PC-3 (cell line): ENCODE results near the gene STXBP3. TPM values are rescaled to one million over a fixed set of nuclear protein-coding genes. Genes with fewer than 3 reads are reported as not detected.

Source experiments
- ATAC-seq: fragments of 200-7000 bp; cut with Tn5 transposase; 2 replicates; pipeline ENCODE4 v1.9.1; 2020; ENCODE audit warnings: mild to moderate bottlenecking, moderate library complexity
- BruUV-seq: library from RNA; stranded (reverse); fragments of 400-500 nt; replicated peaks from 2 replicates; lab custom pipeline; 2021; lab: Mats Ljungman, UMichigan
- CTCF ChIA-PET: fragments of 300-600 bp; sonication (Branson Sonifier 250); formaldehyde crosslinking; loops from one replicate; lab custom pipeline; 2022; ENCODE audit warnings: antibody characterized with exemption; lab: Charles Lee
- POLR2A ChIA-PET: fragments of 300-600 bp; sonication (Branson Sonifier 250); formaldehyde crosslinking; loops from one replicate; lab custom pipeline; 2022; ENCODE audit warnings: antibody characterized with exemption; ENCODE audit not compliant: unreplicated experiment; lab: Charles Lee
- DNase-seq: peaks from one replicate; pipeline ENCODE4 v3.0.0-alpha.2; 2015
- H2AFZ ChIP-seq: fragments of 300-600 bp; sonication (generic); 2 replicates; pipeline ENCODE4 v1.6.0; 2016; ENCODE audit warnings: antibody characterized with exemption, low read length
- H3F3A ChIP-seq: fragments of 300-600 bp; sonication (generic); one replicate; pipeline ENCODE4 v1.6.0; 2017; ENCODE audit warnings: antibody characterized with exemption, low read length, control low read depth, mild to moderate bottlenecking; ENCODE audit not compliant: unreplicated experiment
- H3K27ac ChIP-seq: fragments of 300-600 bp; sonication (generic); 2 replicates; pipeline ENCODE4 v1.5.1; 2016; ENCODE audit warnings: mild to moderate bottlenecking, low read length
- H3K27me3 ChIP-seq: fragments of 300-600 bp; sonication (generic); 2 replicates; pipeline ENCODE4 v1.6.1; 2016; ENCODE audit warnings: low read length, mixed read lengths
- H3K36me3 ChIP-seq: fragments of 300-600 bp; sonication (generic); 2 replicates; pipeline ENCODE4 v1.6.1; 2016; ENCODE audit warnings: low read depth, mixed run types, low read length, mixed read lengths
- H3K4me1 ChIP-seq: fragments of 300-600 bp; sonication (generic); 2 replicates; pipeline ENCODE4 v1.5.1; 2016; ENCODE audit warnings: low read length; ENCODE audit not compliant: insufficient read depth
- H3K4me2 ChIP-seq: fragments of 300-600 bp; sonication (generic); 2 replicates; pipeline ENCODE4 v1.6.0; 2016; ENCODE audit warnings: low read length
- H3K4me3 ChIP-seq: fragments of 300-600 bp; sonication (generic); 2 replicates; pipeline ENCODE4 v1.5.1; 2016; ENCODE audit warnings: mild to moderate bottlenecking, low read length, mixed read lengths
- H3K79me2 ChIP-seq: fragments of 300-600 bp; sonication (generic); 2 replicates; pipeline ENCODE4 v1.6.1; 2017; ENCODE audit warnings: low read length, mixed read lengths
- H3K9ac ChIP-seq: fragments of 300-600 bp; sonication (generic); 2 replicates; pipeline ENCODE4 v1.6.0; 2016; ENCODE audit warnings: mild to moderate bottlenecking, low read length
- H3K9me2 ChIP-seq: fragments of 300-600 bp; sonication (generic); replicated peaks from 2 replicates; pipeline ENCODE4 v1.6.1; 2016; ENCODE audit warnings: mixed run types, low read length, mixed read lengths
- H3K9me3 ChIP-seq: fragments of 300-600 bp; sonication (generic); 2 replicates; pipeline ENCODE4 v1.6.1; 2016; ENCODE audit warnings: low read length, mixed read lengths
- H4K20me1 ChIP-seq: fragments of 300-600 bp; sonication (generic); 2 replicates; pipeline ENCODE4 v1.6.1; 2016; ENCODE audit warnings: low read length, mixed read lengths
- EZH2 ChIP-seq: fragments of 300-600 bp; sonication (generic); IDR thresholded peaks from one replicate; pipeline ENCODE4 v1.6.1; 2017; ENCODE audit warnings: antibody characterized with exemption, mild to moderate bottlenecking, low read length; ENCODE audit not compliant: unreplicated experiment
- EZH2phosphoT487 ChIP-seq: fragments of 300-600 bp; sonication (generic); IDR thresholded peaks from 2 replicates; pipeline ENCODE4 v1.6.1; 2018; ENCODE audit warnings: mild to moderate bottlenecking, antibody characterized with exemption, low read length, borderline replicate concordance
- intact Hi-C: fragments of 100-400 bp; cut with micrococcal nuclease; formaldehyde crosslinking; loops from 2 replicates; pipeline ENCODE4 v1.9.0; 2023
- total RNA-seq: library from RNA; depleted of rRNA; stranded (reverse); fragments of >200 nt; gene quantifications from 2 replicates; pipeline ENCODE4 v1.2.3, GENCODE V29; 2014
- TF ChIP-seq, protein P1 (sequence below): fragments of 300-600 bp; sonication (generic); conservative IDR thresholded peaks from 2 replicates; pipeline ENCODE4 v1.5.1; 2017; ENCODE audit warnings: antibody characterized with exemption, low read depth, mild to moderate bottlenecking, low read length

The STXBP3 gene
- total RNA-seq, 1 experiment from 2014 or later, result 17.2 TPM

DNA sequence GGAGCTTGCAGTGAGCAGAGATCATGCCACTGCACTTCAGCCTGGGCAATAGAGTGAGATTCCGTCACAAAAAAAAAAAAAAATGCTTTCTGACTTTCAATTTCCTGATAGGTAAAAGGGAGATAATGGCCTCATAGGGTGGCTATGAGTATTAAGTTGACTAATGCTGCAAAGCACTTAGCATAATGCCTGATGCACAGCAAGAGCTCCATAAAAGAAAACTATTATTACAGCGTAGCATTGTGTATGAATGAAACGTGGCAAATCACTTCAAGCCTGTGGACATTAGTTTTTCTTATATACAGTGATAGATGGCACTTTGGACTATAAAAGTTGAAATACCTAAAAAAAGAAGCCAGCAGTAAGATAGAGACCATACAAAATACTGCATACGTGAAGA is 17.0 kb upstream of the STXBP3 start:
- no peaks in the 10 kb centered on the region for H3K4me1 ChIP-seq
- ChIA-PET POLR2A (no interaction called here), CTCF (no interaction called here)
- DNase-seq (no peak), ATAC-seq (no peak)
- no peak overlapping the region for H3K9ac ChIP-seq
- H4K20me1 ChIP-seq, result no peaks in the 10 kb centered on the region
- no peaks in the 10 kb centered on the region for H3K79me2 ChIP-seq
- no peaks in the 10 kb centered on the region for H3K36me3 ChIP-seq
- H3F3A ChIP-seq, result no peaks in the 10 kb centered on the region
- TF ChIP-seq, protein P1, sequence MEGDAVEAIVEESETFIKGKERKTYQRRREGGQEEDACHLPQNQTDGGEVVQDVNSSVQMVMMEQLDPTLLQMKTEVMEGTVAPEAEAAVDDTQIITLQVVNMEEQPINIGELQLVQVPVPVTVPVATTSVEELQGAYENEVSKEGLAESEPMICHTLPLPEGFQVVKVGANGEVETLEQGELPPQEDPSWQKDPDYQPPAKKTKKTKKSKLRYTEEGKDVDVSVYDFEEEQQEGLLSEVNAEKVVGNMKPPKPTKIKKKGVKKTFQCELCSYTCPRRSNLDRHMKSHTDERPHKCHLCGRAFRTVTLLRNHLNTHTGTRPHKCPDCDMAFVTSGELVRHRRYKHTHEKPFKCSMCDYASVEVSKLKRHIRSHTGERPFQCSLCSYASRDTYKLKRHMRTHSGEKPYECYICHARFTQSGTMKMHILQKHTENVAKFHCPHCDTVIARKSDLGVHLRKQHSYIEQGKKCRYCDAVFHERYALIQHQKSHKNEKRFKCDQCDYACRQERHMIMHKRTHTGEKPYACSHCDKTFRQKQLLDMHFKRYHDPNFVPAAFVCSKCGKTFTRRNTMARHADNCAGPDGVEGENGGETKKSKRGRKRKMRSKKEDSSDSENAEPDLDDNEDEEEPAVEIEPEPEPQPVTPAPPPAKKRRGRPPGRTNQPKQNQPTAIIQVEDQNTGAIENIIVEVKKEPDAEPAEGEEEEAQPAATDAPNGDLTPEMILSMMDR, result no peak
- TF ChIP-seq EZH2 (no peak), EZH2phosphoT487 (no peak)
- H3K4me3 ChIP-seq, result no peak overlapping the region
- H3K27me3 ChIP-seq, result no peaks in the 10 kb centered on the region
- H3K27ac ChIP-seq, result no peak overlapping the region
- no TSS peak for BruUV-seq
- no peak overlapping the region for H3K4me2 ChIP-seq
- no peak overlapping the region for H2AFZ ChIP-seq
- intact Hi-C loops, result no loop called here
- no peaks in the 10 kb centered on the region for H3K9me2 ChIP-seq
- no peaks in the 10 kb centered on the region for H3K9me3 ChIP-seq

DNA sequence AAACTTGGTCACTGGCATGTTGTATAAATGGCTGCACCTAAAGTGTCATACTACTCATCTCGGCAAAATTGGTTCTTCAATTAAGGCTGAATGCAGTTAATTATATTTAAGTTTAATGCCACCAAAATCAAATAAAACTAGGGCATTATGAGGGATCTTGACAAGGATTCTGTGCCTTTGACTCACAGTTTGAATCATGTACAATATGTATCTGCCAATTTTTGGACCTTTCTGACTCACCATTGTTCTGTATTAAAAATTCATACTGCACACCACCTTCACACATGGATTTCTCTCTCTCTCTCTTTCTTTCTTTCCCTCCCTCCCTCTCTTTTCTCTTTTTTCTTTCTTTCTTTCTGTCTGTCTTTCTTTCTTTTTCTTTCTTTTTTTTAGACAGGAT is 14.1 kb upstream of the STXBP3 start:
- TF ChIP-seq EZH2phosphoT487 (no peak), EZH2 (no peak)
- TF ChIP-seq, protein P1, result no peak
- ATAC-seq (peak; percentile 79), DNase-seq (peak; percentile 61)
- Histone ChIP-seq H3K4me1 (no peaks in the 10 kb centered on the region), H3K9ac (no peak overlapping the region), H3K4me3 (no peak overlapping the region), H3K27me3 (no peaks in the 10 kb centered on the region), H4K20me1 (no peaks in the 10 kb centered on the region), H3K9me3 (no peaks in the 10 kb centered on the region), H3K4me2 (no peak overlapping the region), H3K79me2 (no peaks in the 10 kb centered on the region), H3K9me2 (no peaks in the 10 kb centered on the region), H3K36me3 (no peaks in the 10 kb centered on the region), H2AFZ (no peak overlapping the region), H3F3A (no peaks in the 10 kb centered on the region), H3K27ac (no peak overlapping the region)
- ChIA-PET POLR2A (no interaction called here), CTCF (no interaction called here)
- intact Hi-C loops, result no loop called here
- BruUV-seq, result no TSS peak

- no peaks in the 10 kb centered on the region for H4K20me1 ChIP-seq
- TF ChIP-seq, protein P1, result no peak
- TF ChIP-seq EZH2 (no peak), EZH2phosphoT487 (no peak)
- ChIA-PET POLR2A (no interaction called here), CTCF (interaction anchor here (0.6 kb wide), 1 partner anchor 13 kb away, joined by 3 read pairs; no protein-coding TSS in a partner anchor)
- H3K9me2 ChIP-seq, result no peaks in the 10 kb centered on the region
- H3K79me2 ChIP-seq, result no peaks in the 10 kb centered on the region
- no peaks in the 10 kb centered on the region for H3F3A ChIP-seq
- no peak overlapping the region for H3K4me2 ChIP-seq
- H3K9ac ChIP-seq, result no peak overlapping the region
- H3K27me3 ChIP-seq, result no peaks in the 10 kb centered on the region
- no peak for ATAC-seq
- intact Hi-C loops, result no loop called here
- no peak overlapping the region for H3K4me3 ChIP-seq
- H2AFZ ChIP-seq, result no peak overlapping the region
- BruUV-seq, result no TSS peak
- no peaks in the 10 kb centered on the region for H3K4me1 ChIP-seq
- DNase-seq, result no peak
- no peaks in the 10 kb centered on the region for H3K36me3 ChIP-seq
- no peak overlapping the region for H3K27ac ChIP-seq
- no peaks in the 10 kb centered on the region for H3K9me3 ChIP-seq
Measured at GRCh38 chr1:108734171-108734865, 12.2 kb upstream of the STXBP3 start.
